Stimulated activated CD8-positive, alpha-beta memory T cell treated with anti-CD3 and anti-CD28 coated beads, Interleukin-7, amount 100 ng/mL, for 1 hour (primary cell): Measurements from ENCODE around the gene CYFIP2.
"Not testable (repeated sequence)": the region's sequence is repeated elsewhere in the genome, so short reads cannot be mapped to it uniquely, and the experiment has no call there.

Source experiments
- DNase-seq, 2 donors: peaks; one replicate each; pipeline ENCODE4 v3.0.0-alpha.2; 2020; ENCODE audit warnings: low read depth in 2 of 2

Gene CYFIP2

GRCh38 chr5:157388111-157388710 is 122.3 kb downstream of the CYFIP2 start:
- no peak for DNase-seq

- DNase-seq = no peak
Measured at GRCh38 chr5:157389103-157389502, 123.2 kb downstream of the CYFIP2 start.

GRCh38 chr5:157390133-157390532 is 124.2 kb downstream of the CYFIP2 start:
- DNase-seq = no peak

- peak in 1 of 2 donors; percentile 14 for DNase-seq
Measured at GRCh38 chr5:157390551-157391297, 124.8 kb downstream of the CYFIP2 start.

DNA sequence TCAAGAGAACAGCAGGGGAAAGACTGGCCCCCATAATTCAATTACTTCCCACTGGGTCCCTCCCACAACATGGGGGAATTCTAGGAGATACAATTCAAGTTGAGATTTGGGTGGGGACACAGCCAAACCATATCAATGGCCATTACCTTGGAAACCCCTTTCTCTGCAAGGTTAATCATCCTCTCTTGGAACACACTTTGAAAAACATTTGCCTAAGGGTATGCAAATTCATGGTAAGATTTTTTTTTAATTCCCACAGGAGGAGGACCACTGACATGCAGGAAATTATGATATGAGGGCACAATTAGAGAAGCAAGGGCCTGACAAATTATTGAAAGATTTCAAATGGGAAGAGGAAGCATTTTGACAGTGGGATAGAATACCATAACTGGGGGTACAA is 132.4 kb downstream of the CYFIP2 start:
- DNase-seq = no peak

DNA sequence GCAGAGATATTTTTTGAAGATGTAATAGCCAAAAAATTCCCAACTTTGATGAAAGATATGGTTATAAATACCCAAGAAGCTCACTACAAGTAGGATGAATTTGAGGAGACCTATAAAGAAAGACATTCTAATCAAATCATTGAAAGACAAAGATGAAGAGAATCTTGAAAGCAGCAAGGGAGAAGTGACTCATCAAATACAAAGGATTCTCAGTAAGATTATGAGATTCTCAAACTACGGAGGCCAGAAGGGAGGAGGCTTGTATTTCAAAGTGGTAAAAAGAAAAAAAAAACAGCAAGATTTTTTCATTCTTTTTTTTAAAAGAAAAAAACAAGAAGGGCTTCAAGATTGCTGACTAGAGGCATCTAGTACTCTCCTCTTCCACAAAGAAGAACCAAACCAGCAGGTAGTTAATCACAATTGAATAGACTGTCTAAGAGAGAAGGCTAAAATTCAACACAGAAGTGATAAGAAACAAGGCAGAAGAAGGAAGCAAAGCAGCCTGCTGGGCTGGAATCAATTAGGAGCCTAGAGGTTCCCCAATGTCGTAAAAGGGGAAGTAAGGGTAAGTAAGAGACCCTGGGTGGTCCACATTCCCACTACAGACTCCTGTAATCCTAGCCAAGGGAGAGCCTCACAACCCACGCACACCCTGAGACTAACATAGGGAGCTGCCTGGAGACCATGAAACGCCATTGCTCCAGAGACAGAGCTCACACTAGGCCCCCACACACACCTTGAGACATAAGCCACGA is 135.0 kb downstream of the CYFIP2 start:
- no peak for DNase-seq

GRCh38 chr5:157415838-157416237 is 149.9 kb downstream of the CYFIP2 start:
- no peak for DNase-seq

DNA sequence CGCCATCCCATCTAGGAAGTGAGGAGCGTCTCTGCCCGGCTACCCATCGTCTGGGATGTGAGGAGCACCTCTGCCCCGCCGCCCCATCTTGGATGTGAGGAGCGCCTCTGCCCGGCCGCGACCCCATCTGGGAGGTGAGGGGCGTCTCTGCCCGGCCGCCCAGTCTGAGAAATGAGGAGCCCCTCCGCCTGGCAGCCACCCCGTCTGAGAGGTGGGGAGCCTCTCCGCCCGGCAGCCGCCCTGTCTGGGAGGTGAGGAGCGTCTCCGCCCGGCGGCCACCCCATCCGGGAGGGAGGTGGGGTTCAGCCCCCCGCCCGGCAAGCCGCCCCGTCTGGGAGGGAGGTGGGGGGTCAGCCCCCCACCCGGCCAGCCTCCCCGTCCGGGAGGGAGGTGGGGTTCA is 153.6 kb downstream of the CYFIP2 start:
- not testable (repeated sequence) for DNase-seq

- DNase-seq = not testable (repeated sequence)
Measured at GRCh38 chr5:157429920-157430319, 164.0 kb downstream of the CYFIP2 start.

- no peak for DNase-seq
Measured at GRCh38 chr5:157431544-157432200, 165.7 kb downstream of the CYFIP2 start.

- DNase-seq = no peak
Measured at GRCh38 chr5:157434096-157434495, 168.2 kb downstream of the CYFIP2 start.

- no peak for DNase-seq
Measured at GRCh38 chr5:157443041-157443549, 177.2 kb downstream of the CYFIP2 start.

DNA sequence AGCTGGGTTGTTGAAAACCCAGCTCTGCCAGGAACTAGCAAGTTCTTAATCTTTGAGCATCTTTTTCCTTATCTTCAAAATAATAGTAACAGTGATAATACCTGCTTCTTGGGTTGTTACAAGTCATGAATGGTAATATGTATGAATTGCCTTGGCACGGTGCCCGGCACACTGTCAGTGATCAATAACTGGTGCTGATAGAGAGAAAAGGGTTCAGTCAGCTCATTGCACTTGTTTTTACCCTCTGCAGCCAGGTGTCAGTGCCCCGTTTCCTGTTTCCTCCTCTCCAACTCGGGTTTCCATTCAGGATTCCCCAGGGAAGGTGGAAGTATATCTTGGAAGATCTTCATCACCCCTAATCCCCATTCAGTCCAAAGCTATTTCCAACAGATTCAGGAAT is 178.3 kb downstream of the CYFIP2 start:
- no peak for DNase-seq
